ENCODE data around the gene POLR1G.

- TF ChIP-seq CTCF (IDR thresholded peaks at IDR 0.05 in 4 of 5, conservative IDR thresholded peaks at IDR 0.05 in 1 of 5) (no peak), POLR2A (IDR thresholded peaks at IDR 0.05) (no peak)
Measured at GRCh38 chr19:45362291-45362690, 44.2 kb upstream of the POLR1G start.
